IPS-18c (cell line): Measurements from ENCODE around the gene PRKAG2.

Experiments used
- H3K4me3 ChIP-seq: 2 replicates; pipeline ENCODE4 v1.7.0; 2013; ENCODE audit warnings: low read depth, mild to moderate bottlenecking, low read length, moderate library complexity; ENCODE audit not compliant: insufficient read depth
- H3K9me3 ChIP-seq: one replicate; pipeline ENCODE4 v1.6.1; 2013; ENCODE audit warnings: mild to moderate bottlenecking, low read length, moderate library complexity; ENCODE audit not compliant: control insufficient read depth, insufficient read depth

PRKAG2 gene

GRCh38 chr7:151679071-151679708 lies 197.7 kb downstream of the PRKAG2 start:
- no peak overlapping the region for H3K4me3 ChIP-seq
- no peaks in the 10 kb centered on the region for H3K9me3 ChIP-seq

GRCh38 chr7:151678227-151678604 lies 198.7 kb downstream of the PRKAG2 start:
- Histone ChIP-seq H3K4me3 (no peak overlapping the region), H3K9me3 (no peaks in the 10 kb centered on the region)

- H3K4me3 ChIP-seq, result no peak overlapping the region
These were observed 199.2 kb downstream of the PRKAG2 start for GRCh38 chr7:151677581-151678226.

GRCh38 chr7:151676759-151677158 lies 200.2 kb downstream of the PRKAG2 start:
- Histone ChIP-seq H3K9me3 (no peaks in the 10 kb centered on the region), H3K4me3 (no peak overlapping the region)

More at GRCh38 chr7:151677581-151678226, 199.2 kb downstream of the PRKAG2 start:
- H3K9me3 ChIP-seq, result no peaks in the 10 kb centered on the region

- Histone ChIP-seq H3K4me3 (no peak overlapping the region), H3K9me3 (no peaks in the 10 kb centered on the region)
These were observed 201.6 kb downstream of the PRKAG2 start for GRCh38 chr7:151675196-151675920.

GRCh38 chr7:151674161-151674920 lies 202.6 kb downstream of the PRKAG2 start:
- Histone ChIP-seq H3K9me3 (no peaks in the 10 kb centered on the region), H3K4me3 (no peak overlapping the region)

GRCh38 chr7:151673216-151673615 lies 203.7 kb downstream of the PRKAG2 start:
- Histone ChIP-seq H3K9me3 (no peaks in the 10 kb centered on the region), H3K4me3 (no peak overlapping the region)

DNA sequence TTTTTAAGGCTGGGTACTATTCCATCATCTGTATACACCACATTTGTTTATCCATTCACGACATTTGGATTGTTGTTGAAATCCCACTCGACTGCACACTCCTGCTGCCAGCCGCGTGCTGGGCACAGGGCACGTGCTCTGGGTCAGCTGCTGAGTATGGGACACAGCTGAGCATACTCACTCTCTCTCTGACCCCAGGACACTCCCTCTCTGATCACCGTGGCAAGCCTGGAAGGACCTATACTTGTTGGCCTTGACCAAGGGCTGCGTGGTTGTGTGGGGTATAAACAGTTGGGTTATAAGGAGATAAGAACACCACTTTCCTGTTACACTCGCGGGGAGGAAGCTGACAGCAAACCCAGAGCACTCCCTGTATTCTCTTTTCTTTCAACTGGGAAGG lies 204.2 kb downstream of the PRKAG2 start:
- Histone ChIP-seq H3K9me3 (no peaks in the 10 kb centered on the region), H3K4me3 (no peak overlapping the region)

- no peaks in the 10 kb centered on the region for H3K9me3 ChIP-seq
- no peak overlapping the region for H3K4me3 ChIP-seq
These were observed 205.4 kb downstream of the PRKAG2 start for GRCh38 chr7:151671514-151671913.

- H3K4me3 ChIP-seq, result no peak overlapping the region
- no peaks in the 10 kb centered on the region for H3K9me3 ChIP-seq
These were observed 207.2 kb downstream of the PRKAG2 start for GRCh38 chr7:151669762-151670161.

GRCh38 chr7:151666886-151667285 lies 210.0 kb downstream of the PRKAG2 start:
- Histone ChIP-seq H3K4me3 (no peak overlapping the region), H3K9me3 (no peaks in the 10 kb centered on the region)

DNA sequence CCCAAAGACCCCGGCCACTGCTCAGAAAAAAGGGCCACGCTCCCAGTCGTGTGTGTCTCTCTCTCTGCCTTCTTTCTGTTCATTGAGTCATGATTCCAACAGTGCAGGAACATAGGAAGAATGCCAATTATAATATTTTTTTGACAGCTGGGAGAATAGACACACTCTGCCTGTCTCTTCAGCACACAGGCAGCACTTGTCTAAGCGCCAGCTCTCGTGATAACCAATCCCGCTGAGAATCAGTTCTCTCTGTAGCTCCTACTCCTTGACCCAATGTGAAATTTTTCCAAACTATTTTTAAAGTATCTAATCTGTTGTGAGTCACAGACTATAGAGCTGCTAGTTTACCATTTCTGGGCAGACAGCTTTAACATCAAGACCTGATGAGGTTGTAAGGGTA lies 211.5 kb downstream of the PRKAG2 start:
- Histone ChIP-seq H3K4me3 (no peak overlapping the region), H3K9me3 (no peaks in the 10 kb centered on the region)

GRCh38 chr7:151664268-151664667 lies 212.6 kb downstream of the PRKAG2 start:
- H3K9me3 ChIP-seq, result no peaks in the 10 kb centered on the region

DNA sequence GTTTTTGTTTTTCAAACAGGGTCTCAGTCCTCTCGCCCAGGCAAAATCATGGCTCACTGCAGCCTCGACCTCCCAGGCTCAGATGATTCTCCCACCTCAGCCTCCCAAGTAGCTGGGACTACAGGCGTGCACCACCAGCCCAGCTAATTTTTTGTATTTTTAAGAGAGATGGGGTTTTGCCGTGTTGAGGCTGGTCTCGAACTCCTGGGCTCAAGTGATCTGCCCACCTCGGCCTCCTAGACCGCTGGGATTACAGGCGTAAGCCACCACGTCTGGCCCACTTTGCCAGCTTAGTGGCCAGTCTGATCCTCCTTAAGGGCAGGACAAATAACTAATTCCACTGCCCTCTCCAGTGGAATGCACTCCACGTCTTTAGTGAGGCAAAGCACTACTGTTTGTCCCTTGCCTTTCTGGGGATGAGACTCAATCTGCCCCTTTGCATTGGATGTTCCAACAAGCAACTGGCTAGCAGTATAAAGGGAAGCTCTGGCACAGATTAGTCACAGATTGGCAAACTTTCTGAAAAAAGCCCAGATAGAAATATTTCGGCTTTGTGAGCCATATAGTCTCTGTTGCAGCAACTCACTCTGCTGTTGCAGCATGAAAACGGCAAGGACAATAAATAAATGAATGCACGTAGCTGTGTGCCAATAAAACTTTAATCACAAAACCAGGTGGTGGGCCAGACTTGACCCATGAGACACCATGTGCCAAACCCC lies 213.4 kb downstream of the PRKAG2 start:
- Histone ChIP-seq H3K4me3 (no peak overlapping the region), H3K9me3 (no peaks in the 10 kb centered on the region)

More at GRCh38 chr7:151664268-151664667, 212.6 kb downstream of the PRKAG2 start:
- H3K4me3 ChIP-seq, result no peak overlapping the region

- Histone ChIP-seq H3K4me3 (no peak overlapping the region), H3K9me3 (no peaks in the 10 kb centered on the region)
These were observed 214.6 kb downstream of the PRKAG2 start for GRCh38 chr7:151662251-151662826.

DNA sequence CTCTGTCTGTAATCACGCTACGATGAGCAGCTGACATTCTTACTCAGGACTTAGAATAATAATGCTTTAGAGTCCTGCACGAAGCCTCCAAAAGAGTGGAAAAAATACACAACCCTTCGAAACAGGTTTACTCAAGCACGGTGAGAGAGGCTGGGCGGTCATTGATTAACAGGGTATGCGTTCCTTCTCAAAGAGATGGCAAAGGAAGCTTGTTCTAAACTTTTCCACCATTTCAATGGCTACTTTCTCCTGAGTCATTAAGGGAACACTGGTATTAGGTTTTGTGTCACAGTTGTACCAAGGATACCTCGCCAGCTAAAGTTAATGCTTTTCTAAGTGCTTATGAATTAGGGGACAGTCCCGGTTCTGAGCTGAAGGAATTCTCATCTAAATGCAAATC lies 215.3 kb downstream of the PRKAG2 start:
- Histone ChIP-seq H3K9me3 (no peaks in the 10 kb centered on the region), H3K4me3 (no peak overlapping the region)

- no peak overlapping the region for H3K4me3 ChIP-seq
- no peaks in the 10 kb centered on the region for H3K9me3 ChIP-seq
These were observed 216.8 kb downstream of the PRKAG2 start for GRCh38 chr7:151660141-151660540.
